Mesothelial cell of epicardium (in vitro differentiated cells): ENCODE measurements around the gene D2HGDH. TPM values are rescaled to one million over a fixed set of nuclear protein-coding genes. Genes with fewer than 3 reads are reported as not detected.
"Not testable (repeated sequence)": the region's sequence is repeated elsewhere in the genome, so short reads cannot be mapped to it uniquely, and the experiment has no call there.

Experiments
- DNase-seq, 2 experiments: peaks; one replicate each; pipeline ENCODE4 v3.0.0; 2021; ENCODE audit warnings: low spot score in 2 of 2; ENCODE audit not compliant: unreplicated experiment in 2 of 2
- H3K27ac Mint-ChIP-seq: 2 replicates; pipeline ENCODE4 v1.8.0; 2021; ENCODE audit warnings: mixed read lengths
- H3K27me3 Mint-ChIP-seq: 2 replicates; pipeline ENCODE4 v1.8.0; 2021; ENCODE audit warnings: low read depth, mixed read lengths
- H3K36me3 Mint-ChIP-seq: 2 replicates; pipeline ENCODE4 v1.8.0; 2021; ENCODE audit warnings: mixed read lengths
- H3K4me1 Mint-ChIP-seq: 2 replicates; pipeline ENCODE4 v1.8.0; 2021; ENCODE audit warnings: mixed read lengths
- H3K4me3 Mint-ChIP-seq: 2 replicates; pipeline ENCODE4 v1.8.0; 2021; ENCODE audit warnings: mild to moderate bottlenecking, moderate library complexity, mixed read lengths
- H3K9me3 Mint-ChIP-seq: 2 replicates; pipeline ENCODE4 v1.8.0; 2021; ENCODE audit warnings: mixed read lengths
- total RNA-seq: library from RNA; stranded (reverse); gene quantifications from 3 replicates; pipeline ENCODE4 v1.2.1, GENCODE V29; 2021
- TF ChIP-seq, protein P1 (sequence below): fragments of 200-600 bp; sonication (generic); IDR thresholded peaks from one replicate; pipeline ENCODE4 v1.5.0; 2021; ENCODE audit warnings: antibody characterized with exemption; ENCODE audit not compliant: unreplicated experiment

D2HGDH gene
- total RNA-seq, 1 donor from 2014 or later, result 60.3 TPM

DNA sequence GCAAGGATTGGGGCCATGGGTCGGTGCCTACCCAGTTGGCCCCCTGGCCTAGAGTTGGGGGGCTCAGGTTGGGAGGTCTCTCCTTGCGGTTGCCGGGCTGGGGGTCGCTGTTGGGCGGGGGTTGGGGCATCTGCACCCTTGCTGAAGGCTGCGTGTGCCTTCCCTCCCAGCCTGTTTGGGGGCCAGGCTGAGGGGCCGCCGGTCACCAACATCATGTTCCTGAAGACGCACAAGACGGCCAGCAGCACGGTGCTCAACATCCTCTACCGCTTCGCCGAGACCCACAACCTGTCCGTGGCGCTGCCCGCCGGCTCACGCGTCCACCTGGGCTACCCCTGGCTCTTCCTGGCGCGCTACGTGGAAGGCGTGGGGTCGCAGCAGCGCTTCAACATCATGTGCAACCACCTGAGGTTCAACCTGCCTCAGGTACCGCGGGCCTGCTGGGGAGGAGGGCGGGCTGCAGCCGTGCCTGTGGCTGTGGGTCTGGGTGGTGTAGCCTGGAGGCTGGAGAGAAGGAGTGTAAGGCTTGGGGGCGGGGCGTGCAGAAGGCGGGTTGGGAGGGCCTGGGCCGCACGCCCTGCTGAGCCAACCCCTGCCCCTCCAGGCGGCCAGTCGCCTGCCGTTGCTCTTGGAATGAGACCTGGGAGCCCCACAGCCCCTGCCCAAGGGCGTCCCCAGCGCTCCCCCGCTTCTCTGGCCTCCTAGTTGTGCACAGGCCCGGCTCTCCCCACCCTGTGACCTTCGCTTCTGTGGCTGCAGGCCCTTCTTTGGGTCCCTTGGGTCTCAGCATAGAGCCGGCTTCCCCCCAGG is 67.4 kb downstream of the D2HGDH start:
- peak; percentile 17 to 41 for DNase-seq
- Mint-ChIP-seq H3K27ac (no peak overlapping the region), H3K9me3 (no peaks in the 10 kb centered on the region), H3K27me3 (no peaks in the 10 kb centered on the region), H3K4me3 (no peak overlapping the region), H3K4me1 (peaks cover 14% of the 10 kb centered on the region), H3K36me3 (no peaks in the 10 kb centered on the region)
- TF ChIP-seq, protein P1, sequence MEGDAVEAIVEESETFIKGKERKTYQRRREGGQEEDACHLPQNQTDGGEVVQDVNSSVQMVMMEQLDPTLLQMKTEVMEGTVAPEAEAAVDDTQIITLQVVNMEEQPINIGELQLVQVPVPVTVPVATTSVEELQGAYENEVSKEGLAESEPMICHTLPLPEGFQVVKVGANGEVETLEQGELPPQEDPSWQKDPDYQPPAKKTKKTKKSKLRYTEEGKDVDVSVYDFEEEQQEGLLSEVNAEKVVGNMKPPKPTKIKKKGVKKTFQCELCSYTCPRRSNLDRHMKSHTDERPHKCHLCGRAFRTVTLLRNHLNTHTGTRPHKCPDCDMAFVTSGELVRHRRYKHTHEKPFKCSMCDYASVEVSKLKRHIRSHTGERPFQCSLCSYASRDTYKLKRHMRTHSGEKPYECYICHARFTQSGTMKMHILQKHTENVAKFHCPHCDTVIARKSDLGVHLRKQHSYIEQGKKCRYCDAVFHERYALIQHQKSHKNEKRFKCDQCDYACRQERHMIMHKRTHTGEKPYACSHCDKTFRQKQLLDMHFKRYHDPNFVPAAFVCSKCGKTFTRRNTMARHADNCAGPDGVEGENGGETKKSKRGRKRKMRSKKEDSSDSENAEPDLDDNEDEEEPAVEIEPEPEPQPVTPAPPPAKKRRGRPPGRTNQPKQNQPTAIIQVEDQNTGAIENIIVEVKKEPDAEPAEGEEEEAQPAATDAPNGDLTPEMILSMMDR, result no peak

DNA sequence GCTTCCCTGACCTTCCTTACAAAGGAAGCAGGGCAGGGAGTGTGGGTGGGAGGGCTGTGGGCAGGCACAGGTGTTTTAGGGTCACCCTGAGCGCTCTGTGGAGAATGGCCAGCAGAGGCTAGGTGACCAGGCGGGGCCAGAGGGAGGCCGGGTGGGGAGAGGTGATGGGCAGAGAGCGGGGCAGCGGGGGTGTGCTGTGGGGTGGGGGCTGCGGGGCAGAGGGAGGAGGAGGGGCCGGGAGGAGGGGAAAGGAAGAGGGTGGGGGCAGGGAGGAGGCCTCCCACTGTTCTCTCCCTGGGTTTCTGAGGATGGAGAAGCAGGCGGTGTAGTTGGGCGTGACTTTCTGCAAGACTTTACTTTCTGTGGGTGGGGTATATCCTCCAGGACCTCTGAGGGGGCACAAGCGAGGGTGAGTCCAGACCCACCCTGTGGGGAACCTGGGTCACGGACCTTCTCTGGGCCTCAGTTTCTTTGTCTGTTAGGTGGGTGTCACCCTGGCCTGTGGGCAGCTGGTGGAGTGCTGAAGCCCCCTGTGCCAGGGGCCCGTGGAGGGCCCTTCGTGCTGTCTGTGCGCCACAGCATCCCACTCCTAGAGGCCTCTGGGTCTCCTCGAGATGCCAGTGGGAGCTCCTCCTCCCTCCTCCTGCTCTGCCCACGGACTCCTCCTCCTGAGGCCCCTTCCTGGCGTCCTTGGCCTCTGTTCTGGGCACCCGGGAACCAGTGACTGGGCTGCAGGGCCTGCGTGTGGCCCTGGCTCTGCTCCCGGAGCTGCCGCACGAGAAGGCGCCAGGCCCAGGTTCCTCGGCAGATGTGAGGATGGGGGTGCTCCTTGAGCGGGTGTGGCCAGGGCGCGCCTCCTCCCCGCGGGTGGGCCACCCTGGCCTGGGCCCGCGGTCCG is 68.2 kb downstream of the D2HGDH start:
- H3K27ac Mint-ChIP-seq, result no peak overlapping the region
- peak in 1 of 2 experiments; percentile 16 for DNase-seq
- peaks cover 13% of the 10 kb centered on the region for H3K4me1 Mint-ChIP-seq
- H3K27me3 Mint-ChIP-seq, result no peaks in the 10 kb centered on the region
- TF ChIP-seq, protein P1, result no peak
- no peaks in the 10 kb centered on the region for H3K36me3 Mint-ChIP-seq
- no peak overlapping the region for H3K4me3 Mint-ChIP-seq
- no peaks in the 10 kb centered on the region for H3K9me3 Mint-ChIP-seq

DNA sequence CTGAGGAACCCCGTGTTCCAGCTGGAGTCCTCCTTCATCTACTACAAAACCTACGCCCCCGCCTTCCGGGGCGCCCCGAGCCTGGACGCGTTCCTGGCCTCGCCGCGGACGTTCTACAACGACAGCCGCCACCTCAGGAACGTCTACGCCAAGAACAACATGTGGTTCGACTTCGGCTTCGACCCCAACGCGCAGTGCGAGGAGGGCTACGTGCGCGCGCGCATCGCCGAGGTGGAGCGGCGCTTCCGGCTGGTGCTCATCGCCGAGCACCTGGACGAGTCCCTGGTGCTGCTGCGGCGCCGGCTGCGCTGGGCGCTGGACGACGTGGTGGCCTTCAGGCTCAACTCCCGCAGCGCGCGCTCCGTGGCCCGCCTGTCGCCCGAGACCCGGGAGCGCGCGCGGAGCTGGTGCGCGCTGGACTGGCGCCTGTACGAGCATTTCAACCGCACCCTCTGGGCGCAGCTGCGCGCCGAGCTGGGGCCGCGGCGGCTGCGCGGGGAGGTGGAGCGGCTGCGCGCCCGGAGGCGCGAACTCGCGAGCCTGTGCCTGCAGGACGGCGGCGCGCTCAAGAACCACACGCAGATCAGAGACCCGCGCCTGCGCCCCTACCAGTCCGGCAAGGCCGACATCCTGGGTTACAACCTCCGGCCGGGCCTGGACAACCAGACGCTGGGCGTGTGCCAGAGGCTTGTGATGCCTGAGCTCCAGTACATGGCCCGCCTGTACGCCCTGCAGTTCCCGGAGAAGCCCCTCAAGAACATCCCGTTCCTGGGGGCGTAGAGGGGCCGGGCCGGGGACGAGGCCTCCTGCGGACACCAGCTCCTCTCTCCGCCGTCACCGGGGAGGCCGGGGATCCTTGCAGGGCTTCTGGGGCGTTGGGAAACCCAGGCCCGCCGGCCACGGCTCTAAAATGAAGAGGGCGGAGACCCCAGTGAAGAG is 69.2 kb downstream of the D2HGDH start:
- H3K27ac Mint-ChIP-seq, result no peak overlapping the region
- DNase-seq, result peak in 1 of 2 experiments; percentile 17
- no peaks in the 10 kb centered on the region for H3K36me3 Mint-ChIP-seq
- H3K4me1 Mint-ChIP-seq, result peaks cover 15% of the 10 kb centered on the region
- no peaks in the 10 kb centered on the region for H3K27me3 Mint-ChIP-seq
- H3K9me3 Mint-ChIP-seq, result no peaks in the 10 kb centered on the region
- TF ChIP-seq, protein P1, result no peak
- H3K4me3 Mint-ChIP-seq, result no peak overlapping the region

DNA sequence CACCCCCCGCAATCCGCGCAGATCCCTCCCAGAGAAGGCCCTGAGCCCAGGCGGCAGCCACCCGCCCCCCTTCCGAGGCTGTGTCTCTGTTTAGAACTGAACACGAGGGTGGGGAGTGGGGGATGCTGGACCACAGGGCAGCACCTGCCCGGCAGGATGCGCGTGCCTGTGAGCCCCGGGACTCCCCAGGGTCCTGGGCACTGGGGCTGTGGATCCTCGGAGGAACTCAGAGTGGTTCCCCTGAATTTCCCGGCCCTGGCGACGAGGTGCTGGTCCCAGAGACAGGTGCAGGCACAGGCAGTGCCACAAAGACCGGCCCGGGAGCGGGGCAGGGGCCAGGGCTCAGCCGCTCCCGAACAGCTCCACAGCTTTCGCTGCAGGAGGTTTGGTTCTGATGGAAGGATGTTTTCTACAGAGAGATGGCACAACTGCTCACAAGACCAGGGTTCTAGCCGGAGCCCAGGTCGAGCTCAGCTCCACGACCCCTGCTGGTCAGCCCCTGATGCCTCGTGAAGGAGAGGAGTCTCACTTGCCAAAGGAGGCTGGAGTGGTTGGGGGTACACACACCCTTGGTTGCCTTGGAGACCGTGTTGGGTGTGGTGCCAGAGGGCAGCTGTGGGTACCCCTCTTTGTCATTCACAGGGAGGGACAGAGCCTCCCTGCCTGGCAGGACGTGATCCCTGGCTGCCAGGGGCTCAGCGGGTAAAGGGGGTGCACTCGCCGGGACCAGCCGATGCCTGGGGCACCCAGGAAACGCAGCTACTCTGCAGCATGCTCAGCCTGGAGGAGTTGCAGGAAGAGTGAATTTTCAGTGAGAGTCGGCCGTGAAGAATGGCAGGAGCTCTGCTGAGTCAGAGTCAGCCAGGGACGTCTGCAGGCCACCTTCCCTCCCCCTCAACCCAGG is 70.1 kb downstream of the D2HGDH start:
- Mint-ChIP-seq H3K4me1 (peaks cover 15% of the 10 kb centered on the region), H3K36me3 (no peaks in the 10 kb centered on the region), H3K4me3 (no peak overlapping the region), H3K27ac (peak overlapping the region; percentile 47), H3K9me3 (no peaks in the 10 kb centered on the region), H3K27me3 (no peaks in the 10 kb centered on the region)
- peak in 1 of 2 experiments; percentile 40 for DNase-seq
- TF ChIP-seq, protein P1, result no peak

DNA sequence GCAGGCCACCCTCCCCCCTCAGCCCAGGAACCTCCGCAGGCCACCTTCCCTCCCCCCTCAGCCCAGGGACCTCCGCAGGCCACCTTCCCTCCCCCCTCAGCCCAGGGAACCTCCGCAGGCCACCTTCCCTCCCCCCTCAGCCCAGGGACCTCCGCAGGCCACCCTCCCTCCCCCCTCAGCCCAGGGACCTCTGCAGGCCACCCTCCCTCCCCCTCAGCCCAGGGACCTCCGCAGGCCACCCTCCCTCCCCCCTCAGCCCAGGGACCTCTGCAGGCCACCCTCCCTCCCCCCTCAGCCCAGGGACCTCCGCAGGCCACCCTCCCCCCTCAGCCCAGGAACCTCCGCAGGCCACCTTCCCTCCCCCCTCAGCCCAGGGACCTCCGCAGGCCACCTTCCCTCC is 71.8 kb downstream of the D2HGDH start:
- not testable (repeated sequence) for DNase-seq, H3K27ac Mint-ChIP-seq

More for the DNA sequence above, 71.8 kb downstream of the D2HGDH start:
- H3K4me3 Mint-ChIP-seq, H3K36me3 Mint-ChIP-seq, H3K27me3 Mint-ChIP-seq, H3K9me3 Mint-ChIP-seq: not testable (repeated sequence)
- peaks cover 15% of the 10 kb centered on the region for H3K4me1 Mint-ChIP-seq
